ENCODE measurements around the gene APBB1.

GRCh38 chr11:6350043-6350442 lies 68.9 kb downstream of the APBB1 start:
- TF ChIP-seq CTCF (IDR thresholded peaks at IDR 0.05; ENCODE audit: low read length) (no peak), EZH2 (IDR thresholded peaks at IDR 0.05; ENCODE audit: borderline replicate concordance, low read length) (no peak)

Data from OCI-LY1 (cell line).